Middle frontal gyrus (tissue), 1 donor: ENCODE results near the gene RSPH9.
"Not testable (repeated sequence)": the region's sequence is repeated elsewhere in the genome, so short reads cannot be mapped to it uniquely, and the experiment has no call there.

Experiments
- DNase-seq: peaks from one replicate; pipeline ENCODE4 v3.0.0-alpha.2; 2015; ENCODE audit warnings: low spot score; ENCODE audit errors: extremely low spot score

The RSPH9 gene

DNA sequence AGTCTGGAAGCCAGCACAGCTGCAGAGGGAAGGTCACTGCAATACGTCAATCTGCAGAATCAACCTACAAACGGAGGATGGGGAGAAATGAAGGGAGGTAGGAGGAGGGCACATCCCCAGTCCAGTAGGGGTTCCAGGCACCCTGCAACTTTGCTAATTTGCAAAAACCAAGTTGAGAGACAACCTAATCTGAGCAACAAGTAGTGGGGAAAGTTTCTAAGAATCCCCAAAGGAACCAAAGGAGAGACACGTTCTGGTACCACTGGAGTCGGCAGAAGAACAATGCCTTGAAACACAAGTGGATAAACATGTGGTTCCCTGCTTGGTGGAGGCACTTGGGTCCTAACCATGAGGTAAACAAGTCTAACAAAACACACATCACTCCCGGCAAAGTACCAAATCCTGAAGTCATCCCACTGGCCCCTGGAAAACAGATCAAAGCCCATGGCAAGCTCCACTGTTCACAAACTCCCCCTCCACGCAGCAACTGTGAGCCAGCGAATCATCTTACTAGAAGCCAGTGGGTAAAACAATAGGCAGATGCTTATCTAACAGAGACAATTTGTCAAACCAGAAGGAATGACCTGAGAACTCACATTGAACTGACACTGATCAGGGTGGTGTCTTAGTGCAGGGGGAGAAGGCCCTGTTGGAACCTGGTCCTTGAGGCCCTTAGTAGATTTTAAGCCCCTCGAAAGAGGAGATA is 38.0 kb downstream of the RSPH9 start:
- DNase-seq: no peak

DNA sequence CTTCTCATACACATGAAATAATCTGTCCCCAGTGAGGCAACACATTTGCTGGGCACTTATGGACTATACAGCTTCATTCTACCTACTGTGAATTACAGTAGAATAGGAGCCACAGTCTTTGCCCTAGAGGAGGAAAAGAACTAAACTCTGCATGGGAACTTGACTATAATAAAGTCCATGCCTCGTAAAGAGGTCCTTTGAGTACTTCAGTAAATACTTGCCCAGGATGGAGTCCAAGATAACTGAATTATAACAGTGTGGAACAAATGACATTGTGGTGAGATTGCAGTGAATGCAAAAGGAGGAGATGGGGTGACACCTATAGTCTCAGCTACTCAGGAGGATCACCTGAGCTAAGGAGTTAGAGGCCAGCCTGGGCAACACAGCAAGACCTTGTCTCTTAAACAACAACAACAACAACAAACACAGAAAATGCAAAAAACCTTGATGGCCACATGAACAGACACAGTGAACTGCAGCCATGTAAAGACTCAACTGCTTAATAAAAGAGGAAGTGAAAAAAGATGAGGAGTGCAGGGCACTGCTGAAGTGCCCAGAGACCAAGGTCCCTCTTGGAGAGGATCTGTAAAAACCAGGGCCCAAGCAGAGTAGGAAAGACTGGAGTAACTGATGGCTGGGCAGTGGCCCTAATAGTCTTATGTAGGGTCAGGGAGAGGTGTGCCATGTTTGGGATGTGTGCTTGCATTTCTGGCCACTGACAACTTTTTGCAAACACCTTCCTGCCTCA is 39.0 kb downstream of the RSPH9 start:
- DNase-seq: no peak

DNA sequence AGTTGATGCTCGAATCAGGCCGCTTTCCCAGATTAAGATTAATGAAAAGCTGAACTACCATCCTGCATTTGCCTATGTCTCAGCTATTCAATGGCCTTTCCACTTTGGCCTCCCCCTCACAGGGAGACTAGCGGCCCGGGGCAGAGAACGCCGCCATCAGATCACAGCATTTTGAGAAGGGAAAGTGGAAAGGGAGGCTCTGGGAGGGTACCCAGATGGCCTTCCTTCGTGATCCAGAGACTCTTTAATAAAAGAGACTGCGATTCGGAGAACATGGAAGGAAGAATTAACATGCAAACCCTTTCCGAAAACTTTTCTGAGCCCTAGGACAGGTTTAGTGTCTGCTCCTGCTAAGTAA is 42.2 kb downstream of the RSPH9 start:
- no peak for DNase-seq

DNA sequence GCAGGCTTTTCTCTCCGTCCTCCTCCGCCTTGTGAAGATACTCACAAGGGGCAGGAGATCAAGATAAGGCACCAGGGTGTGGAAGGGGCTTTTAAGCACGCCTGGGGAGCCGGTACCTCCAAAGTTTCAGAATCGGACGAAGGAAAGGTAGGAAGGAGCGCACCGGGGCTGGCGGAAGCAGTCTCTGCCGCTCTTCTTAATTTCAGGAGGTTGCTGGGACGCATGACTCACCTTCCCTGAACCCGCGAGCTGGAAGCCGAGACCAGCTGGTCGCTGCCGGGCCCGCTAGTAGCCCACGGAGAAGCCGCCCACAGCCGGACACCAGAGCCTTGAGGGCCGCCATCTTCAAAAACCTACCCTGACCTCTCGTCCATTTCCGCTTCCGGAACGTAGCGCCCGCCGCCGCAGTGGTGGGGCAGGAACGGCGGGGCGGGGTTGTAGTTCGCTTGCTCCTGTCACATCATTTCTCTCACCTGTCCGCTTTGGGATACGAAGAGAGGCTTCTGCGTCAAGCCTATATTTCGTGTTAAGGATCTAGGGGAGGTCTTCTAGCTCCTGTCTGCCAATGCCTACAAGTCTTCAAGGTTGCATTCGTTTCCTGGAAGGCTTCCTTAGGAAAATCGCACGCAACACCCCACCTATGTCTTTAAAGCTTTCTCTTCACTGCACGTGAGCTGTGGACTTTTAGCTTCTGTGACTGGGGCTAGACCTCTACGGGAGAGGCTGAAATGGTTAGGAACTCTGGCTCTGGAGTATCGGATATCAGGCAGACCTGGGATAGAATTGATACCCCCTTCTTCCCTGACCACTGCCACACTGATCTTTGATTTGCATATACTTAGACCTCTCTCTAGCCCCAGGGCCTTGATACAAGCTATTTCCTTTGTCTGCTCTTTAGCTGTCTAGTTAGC is 42.9 kb downstream of the RSPH9 start, which contains the start of gene MRPS18A:
TSS of gene MRPS18A (minus strand) at position 355 of the 911 bp plus-strand sequence. CDS start at position 343, 12 bp downstream.
- peak; percentile 65 for DNase-seq

DNA sequence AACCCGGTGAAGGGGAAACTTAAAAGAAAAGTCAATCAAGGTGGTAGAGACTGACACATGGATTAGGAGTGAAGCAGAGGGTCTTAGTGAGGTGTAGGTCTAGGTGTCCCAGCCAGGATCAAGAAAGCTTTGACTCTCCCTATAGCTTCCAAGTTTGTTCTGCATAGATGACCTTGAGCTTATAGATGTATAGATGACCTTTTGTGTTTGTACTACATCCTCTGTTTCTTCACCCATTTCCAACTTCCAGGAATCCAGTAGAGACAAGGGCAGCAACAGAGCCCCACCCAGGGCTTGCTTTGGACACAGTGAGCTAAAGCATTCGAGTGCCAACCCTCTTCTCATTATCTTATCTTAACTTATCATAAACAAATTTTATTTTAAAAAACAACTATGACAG is 44.6 kb downstream of the RSPH9 start:
- no peak for DNase-seq

DNA sequence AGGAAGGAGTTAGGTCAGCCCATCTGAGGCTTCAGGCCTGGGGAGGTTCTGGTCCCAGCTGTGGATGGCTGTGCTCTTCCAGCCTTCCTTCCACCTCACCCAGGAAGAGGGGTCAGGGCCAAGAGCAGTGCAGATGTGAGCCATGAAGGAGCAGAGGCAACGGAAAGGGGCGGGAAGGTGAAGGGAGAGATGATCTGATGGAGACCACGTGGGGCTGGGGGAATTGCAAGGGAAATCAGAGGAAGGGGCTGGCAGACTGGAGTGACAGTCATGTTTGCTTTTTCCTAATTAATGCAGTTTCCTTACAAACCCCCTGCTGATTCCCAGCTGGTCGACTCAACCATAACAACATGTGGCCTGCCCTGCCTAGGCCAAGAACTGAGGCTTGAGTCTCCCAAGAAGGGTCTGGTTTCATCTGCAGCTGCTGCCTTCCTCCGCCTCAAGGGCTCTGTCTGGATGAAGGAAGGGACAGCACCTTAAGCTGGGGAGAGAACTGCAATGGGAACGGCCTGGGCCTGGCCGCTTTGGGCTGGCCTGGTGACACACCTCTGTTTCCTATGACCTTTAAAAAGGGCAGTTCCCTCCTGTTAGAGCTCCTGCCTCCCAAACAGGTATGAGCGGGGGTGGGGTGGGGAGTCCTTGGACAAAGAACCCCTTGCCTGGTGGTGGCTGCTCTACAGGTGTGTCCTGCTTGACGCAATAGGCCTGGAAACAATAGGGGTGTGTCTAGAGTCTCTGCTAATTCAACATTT is 50.6 kb downstream of the RSPH9 start:
- no peak for DNase-seq

DNA sequence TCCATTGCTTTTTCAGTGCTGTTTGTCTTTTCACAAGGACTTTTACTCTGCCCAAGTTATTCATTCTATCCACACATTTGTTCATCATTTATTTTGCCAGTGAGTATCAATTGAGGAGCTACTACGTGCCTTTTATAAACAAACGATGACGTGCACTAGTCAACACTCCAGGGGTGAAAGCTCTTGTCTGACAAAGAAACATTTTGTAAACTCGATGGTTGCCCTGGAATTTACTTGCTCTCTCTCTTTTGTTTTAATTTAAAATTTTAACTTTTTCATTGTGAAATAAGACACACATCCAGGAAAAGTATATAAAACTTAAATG is 51.1 kb downstream of the RSPH9 start:
- DNase-seq: no peak

DNA sequence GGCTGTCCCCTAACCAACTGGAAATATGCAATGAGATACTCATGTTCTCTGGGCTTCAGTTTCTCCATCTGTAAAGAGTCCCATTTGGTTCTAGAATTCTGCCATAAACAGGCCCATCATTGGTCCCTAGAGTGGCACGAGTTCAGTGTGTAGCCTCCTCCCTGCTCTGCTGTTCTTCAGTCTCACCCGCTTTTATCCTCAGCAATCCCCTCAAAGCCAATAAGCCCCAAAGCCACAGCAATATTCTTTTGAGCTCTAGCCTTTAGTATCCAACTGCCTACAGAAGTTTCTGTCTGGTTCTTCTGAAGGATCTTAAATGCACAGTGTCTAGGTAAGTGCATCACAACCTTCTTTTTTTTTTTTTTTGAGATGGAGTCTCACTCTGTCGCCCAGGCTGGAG is 52.6 kb downstream of the RSPH9 start:
- DNase-seq: no peak

DNA sequence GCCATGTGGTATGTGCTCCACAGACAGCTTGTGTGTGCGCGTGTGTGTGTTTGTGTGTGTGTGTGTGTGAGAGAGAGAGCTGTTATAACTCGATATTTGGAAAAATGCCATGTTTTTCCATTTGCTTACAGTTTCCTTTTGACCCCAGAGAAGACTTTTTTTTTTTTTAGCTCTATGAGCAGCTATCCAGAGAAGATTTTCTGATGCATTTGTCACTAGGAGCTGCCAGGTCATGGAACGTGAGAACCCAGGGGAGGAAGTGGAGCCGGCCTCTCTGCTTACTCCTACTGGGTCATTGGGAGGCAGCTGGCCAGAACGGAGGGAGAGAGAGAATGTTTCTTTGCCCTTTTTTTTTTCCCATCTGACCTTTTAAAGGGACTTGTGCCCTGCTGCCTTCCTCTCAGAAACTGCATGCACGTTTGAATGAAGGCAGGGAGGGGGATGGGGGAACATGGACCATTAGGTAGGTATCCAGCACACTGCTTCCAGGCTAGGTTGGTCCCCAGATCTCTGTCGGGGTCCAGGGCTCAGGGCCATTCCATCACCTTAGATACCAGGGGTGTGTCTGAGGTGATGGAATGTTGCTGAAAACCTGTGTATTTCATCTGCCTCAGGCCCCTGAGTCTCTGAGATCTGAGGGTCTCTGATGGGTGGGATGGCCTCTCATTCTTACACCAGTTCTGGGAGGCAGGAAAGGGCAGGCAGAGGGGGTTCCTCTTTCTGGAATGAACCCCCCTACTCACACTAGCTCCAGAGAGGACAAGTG is 53.9 kb downstream of the RSPH9 start:
- DNase-seq: no peak

DNA sequence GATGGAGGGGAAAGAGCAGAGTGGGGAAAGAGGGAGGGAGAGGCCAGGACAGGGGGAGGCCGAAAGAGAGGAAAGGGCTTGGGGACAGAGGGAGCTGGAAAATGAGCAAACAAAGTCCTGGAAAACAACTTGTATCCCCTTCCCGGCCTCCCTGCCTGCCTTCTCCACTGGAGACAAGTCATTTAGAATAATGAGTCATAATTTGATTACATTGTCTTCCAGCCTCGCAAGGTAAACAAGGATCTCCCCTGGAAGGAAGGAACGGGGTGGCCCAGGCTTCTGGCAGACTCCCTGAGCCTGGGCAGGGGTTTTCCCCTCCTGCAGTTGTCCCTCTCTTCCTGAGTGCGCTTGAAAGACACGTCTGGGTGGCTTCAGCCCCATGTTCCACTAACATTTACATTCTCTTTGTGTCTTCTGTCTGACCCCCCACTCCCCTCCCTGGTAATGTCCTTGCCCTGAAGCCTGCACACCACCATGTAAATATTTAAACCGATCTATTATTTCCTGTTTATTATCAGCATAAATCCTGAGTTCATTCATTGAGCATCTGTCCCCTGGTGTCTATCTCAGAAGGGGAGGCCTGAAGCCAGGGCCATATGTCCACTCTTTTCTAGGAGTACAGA is 54.8 kb downstream of the RSPH9 start:
- no peak for DNase-seq

DNA sequence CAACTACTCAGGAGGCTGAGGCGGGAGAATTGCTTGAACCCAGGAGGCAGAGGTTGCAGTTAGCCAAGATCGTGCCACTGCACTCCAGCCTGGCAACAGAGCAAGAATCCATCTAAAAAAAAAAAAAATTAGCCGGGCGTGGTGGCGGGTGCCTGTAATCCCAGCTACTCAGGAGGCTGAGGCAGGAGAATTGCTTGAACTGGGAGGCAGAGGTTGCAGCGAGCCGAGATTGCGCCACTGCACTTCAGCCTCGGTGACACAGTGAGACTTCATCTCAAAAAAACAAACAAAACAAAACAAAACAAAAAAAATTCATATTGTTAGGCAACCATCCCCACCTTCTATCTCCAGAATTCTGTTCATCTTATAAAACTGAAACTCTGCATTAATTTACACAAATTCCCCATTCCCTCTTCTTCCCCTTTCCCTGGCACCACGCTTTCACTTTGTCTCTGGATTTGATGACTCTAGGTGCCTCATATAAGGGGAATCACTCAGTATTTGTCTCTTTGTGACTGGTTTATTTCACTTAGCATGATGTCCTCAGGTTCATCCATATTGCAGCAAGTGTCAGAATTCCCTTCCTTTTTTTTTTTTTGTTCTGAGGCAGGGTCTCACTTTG is 56.2 kb downstream of the RSPH9 start:
- DNase-seq: not testable (repeated sequence)

DNA sequence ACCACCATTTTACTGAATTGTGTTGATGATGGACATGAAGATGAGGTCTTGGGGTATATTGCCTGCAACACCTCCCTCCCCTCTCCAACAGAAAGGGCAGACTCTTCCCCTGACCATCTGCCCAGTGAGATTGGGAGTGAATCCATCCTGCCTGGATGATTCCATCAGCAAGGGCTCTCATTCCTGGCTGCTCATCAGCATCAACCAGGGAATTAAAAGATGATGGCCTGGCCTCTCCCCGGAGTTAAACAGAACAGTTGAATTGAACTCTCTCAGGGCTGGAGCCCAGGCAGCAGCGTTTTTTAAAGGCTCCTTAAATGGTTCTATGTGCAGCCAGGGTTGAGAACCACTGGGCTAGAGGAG is 57.3 kb downstream of the RSPH9 start:
- no peak for DNase-seq

DNA sequence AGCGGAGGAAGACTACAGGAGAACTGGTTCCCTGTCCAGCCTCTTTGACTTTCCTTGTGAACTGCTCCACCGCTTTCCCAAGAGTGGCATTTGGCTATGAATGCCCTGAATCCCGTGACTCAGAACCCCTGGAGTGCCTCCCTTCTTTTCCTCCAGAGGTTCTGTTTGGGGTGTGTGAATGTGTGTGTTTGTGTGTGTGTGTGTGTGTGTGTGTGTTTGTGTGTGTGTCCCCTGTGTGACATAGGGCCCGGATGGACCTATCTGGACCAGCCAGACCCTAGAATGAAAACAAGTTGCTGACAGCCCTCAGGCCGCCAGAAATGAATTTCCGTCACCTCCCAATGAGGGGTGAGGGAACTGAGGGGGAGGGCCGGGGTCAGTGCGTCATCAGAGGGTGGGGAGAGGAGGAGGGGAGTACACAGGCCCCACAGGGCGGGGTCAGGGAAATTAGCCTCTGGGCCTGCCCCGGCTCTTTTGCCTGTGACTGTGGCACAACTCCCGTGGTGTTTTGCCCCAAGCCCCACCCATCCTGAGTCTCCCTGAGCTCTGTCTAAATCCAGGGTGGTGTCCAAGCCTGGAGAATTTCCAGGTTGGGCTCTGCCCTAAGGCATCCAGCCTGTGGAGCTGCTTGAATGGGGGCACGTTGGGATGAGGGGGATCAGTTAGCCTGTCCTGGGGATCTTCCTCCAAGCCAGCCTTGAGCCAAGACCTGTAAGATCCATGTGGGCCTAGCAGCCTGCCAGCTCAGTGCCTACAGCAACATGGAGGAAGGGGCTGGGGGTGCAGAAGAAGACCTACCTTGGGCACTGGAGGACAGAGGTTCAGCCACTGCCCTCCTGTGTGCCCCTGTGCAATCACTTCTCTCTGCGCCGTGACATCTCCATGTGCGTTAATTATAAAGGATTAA is 58.0 kb downstream of the RSPH9 start:
- DNase-seq: no peak

DNA sequence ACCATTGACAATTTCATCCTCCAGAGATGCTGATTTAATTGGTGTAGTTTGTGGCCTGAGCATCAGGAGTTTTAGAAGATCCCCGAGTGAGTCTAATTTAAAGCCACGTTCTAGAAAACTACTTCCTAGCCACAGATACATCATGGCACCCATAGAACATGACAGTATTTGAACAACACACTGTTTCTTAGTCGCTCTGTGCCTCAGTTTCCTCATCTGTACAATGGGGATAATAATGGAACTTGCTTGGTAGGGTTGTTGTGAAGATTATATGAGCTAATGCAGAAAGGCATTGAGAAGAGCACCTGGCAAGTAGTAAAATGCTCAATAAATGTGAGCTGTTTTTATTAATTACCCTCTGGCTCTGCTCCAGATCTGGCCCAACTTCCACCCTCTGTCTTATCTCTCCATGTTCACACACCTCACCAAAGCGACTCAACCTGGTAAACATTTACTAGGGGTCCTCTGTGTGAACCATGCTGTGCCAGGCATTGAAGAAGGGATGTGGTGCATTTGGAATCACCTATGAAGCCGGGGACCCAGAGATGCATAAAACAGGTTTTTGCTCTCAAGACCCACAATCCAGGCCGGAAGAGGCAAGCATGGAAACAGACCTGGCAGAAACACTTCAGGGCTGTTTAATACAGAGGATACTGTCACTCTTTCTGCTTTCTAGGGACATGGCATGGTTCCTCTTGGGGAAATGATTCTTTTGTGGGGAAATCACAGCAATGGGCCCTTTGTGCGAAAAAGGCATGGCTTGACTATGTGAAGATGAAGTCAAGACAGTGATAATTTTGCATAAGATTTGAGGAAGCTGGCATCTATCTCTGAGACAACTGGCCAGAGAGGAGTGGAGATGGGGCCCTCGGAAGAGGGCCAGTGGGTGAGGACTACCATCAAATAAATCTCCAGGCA is 58.9 kb downstream of the RSPH9 start:
- no peak for DNase-seq

DNA sequence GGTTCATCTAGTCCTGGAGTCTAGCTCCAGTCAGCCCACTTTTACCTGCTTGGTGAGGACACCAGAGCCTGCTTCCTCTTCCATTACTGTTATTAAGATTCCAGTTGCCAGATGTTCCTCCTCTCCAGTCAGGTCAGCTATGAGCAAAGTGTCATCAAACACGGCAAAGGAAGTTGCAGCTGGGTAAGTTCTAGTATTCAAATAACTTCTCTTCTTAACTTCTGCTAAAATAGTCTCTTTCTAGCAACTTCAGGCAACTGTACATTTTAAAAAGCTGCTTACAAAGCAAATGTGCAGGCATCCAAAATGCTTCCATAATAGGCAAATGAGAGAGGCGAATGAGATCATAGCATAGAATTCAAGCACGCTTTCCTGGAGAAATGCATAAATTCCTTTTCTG is 61.2 kb downstream of the RSPH9 start:
- DNase-seq: no peak

DNA sequence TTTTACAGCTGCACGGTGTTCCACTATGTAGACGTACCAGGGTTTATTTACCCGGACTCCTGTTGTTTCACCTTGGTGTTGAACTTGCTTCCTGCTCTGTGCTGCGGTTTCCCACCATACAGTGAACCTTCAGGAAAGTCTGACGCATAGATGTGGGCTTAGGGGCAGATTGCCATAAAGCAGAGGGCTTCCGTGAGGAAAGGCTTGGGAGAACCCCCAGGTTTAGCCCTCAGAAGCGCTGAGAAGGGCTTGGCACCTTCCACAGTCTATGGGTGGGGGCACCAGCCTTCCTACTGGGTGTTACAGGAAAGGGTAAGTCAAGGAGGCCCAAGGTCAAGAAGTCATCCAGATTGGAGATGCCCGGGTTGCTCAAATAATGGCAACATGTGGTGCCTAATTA is 62.0 kb downstream of the RSPH9 start:
- no peak for DNase-seq

DNA sequence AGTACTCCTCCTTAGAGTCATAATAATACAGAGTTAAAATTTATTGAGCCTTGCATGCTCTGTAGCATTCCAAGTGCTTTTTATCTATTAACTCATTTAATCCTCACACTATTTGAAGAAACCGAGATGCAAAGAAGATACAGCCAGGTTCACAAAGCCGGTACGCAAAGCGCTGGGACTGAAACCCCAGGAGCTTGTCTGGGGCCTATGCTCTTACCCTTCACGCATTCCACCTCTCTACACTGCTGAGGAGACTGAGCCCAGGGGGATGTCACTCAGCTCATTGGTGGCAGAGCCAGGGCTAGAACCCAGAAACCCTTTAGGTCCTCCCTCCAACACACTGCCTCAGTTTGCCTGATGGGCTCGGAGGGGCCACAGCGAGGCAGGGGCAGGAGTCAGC is 62.4 kb downstream of the RSPH9 start:
- no peak for DNase-seq

DNA sequence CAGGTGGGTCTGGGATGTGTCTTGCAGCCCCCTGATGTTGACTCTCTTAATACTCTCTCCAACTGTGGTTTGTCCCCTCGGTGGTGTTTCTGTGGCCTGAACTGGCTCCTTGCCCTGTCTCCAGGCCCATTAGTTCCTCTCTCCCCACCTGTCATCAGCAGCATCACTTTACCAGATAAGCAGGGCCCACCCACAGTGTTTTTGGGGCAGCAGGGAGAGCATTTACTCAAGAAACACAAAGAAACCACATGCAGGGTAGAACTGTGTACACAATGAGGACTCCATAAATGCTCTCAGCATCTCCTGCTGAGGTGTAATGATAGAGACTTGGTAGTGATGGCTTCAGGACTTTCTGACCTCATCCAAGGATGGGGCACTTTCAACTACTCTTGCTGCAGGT is 62.9 kb downstream of the RSPH9 start:
- no peak for DNase-seq
